Gastrocnemius medialis (tissue), 4 donors: ENCODE measurements around the gene NOXO1. TPM values are rescaled to one million over a fixed set of nuclear protein-coding genes. Genes with fewer than 3 reads are reported as not detected.
"Not testable (repeated sequence)": the region's sequence is repeated elsewhere in the genome, so short reads cannot be mapped to it uniquely, and the experiment has no call there.

Source experiments
- ATAC-seq, 2 donors: fragments of 150-250 bp; one replicate each; pipeline ENCODE4 v1.9.1; 2016
- DNase-seq, 2 donors: peaks; one replicate each; pipeline ENCODE4 v3.0.0-alpha.2; 2019
- H3K27ac ChIP-seq, 4 donors: fragments of 200-600 bp; sonication (generic); 1 replicate in 1 of 4; 2 replicates in 3 of 4; pipeline ENCODE4 v1.5.1; 2016 to 2018; ENCODE audit warnings: mild to moderate bottlenecking in 2 of 4, moderate library complexity in 1 of 4
- H3K27me3 ChIP-seq, 3 donors: fragments of 200-600 bp; sonication (generic) in 2 of 3; 1 replicate in 1 of 3; 2 replicates in 2 of 3; pipeline versions ENCODE4 v1.5.1 to v1.6.0; 2016 to 2019; ENCODE audit warnings: mild to moderate bottlenecking in 1 of 3, moderate library complexity in 1 of 3
- H3K36me3 ChIP-seq, 2 donors: fragments of 200-600 bp; sonication (generic) in 1 of 2; one replicate each; pipeline ENCODE4 v1.5.1; 2017 to 2018
- H3K4me1 ChIP-seq, 2 donors: fragments of 200-600 bp; sonication (generic) in 1 of 2; one replicate each; pipeline ENCODE4 v1.5.1; 2016 to 2017; ENCODE audit warnings: mild to moderate bottlenecking in 2 of 2
- H3K4me3 ChIP-seq, 4 donors: fragments of 200-600 bp; sonication (generic) in 3 of 4; 1 replicate in 1 of 4; 2 replicates in 3 of 4; pipeline ENCODE4 v1.5.1; 2016 to 2019; ENCODE audit warnings: mild to moderate bottlenecking in 2 of 4
- H3K9me3 ChIP-seq, 3 donors: fragments of 200-600 bp; sonication (generic) in 2 of 3; 1 replicate in 1 of 3; 2 replicates in 2 of 3; pipeline ENCODE4 v1.5.1; 2016 to 2019
- POLR2A ChIP-seq, 2 donors: fragments of 450-650 bp; IDR thresholded peaks; one replicate each; pipeline ENCODE4 v1.6.1; 2017; ENCODE audit warnings: antibody characterized with exemption in 2 of 2, mild to moderate bottlenecking in 2 of 2, moderate library complexity in 2 of 2
- in situ Hi-C, 4 donors: fragments of 200-750 bp; cut with MboI; loops; one replicate each; pipeline versions ENCODE4 v1.15.0 to v1.8.0; 2017; ENCODE audit warnings: low sequenced_read_pairs in 4 of 4
- intact Hi-C: fragments of 100-400 bp; cut with DNase I; formaldehyde crosslinking; loops from one replicate; pipeline ENCODE4 v1.15.1; 2023; ENCODE audit warnings: low total_unique reads
- total RNA-seq, 4 donors: library from RNA; depleted of rRNA; stranded (reverse); fragments of >200 nt; gene quantifications; one replicate each; pipeline versions ENCODE4 v1.1.0 to v1.2.3, GENCODE V29; 2016
- TF ChIP-seq, protein P1 (sequence below), 5 experiments: fragments of 450-650 bp in 3 of 5; fragments of 200-600 bp in 2 of 5; sonication (generic) in 2 of 5; IDR thresholded peaks in 4 of 5; conservative IDR thresholded peaks in 1 of 5; 1 replicate in 4 of 5; 2 replicates in 1 of 5; pipeline ENCODE4 v1.5.1; 2016 to 2019; ENCODE audit warnings: antibody characterized with exemption in 5 of 5, mild to moderate bottlenecking in 3 of 5, moderate library complexity in 3 of 5

Gene NOXO1
- total RNA-seq, 4 donors from 2014 or later: 0.33 to 0.46 TPM; not detected in 2

DNA sequence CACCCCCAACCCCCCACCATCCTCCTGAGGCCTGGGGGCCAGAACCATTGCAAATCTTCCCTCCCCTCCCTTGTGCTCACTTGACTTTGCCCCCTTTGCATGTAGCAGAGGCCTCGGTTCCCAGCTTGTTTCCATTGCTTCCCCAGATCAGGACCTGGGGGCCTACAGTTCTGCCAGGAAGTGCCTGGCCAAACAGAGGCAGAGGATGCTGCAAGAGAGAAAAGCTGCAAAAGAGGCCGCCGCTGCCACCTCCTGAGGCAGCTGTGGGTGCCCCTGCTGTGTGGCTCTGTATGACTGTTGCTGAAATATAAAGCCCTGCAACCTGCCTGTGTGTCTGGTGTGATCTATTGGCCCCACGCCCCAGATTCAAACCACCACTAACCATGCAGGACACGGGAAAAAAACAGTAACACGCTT is 19.6 kb downstream of the NOXO1 start:
- no peak overlapping the region for H3K4me3 ChIP-seq
- no peak for TF ChIP-seq POLR2A (IDR thresholded peaks at IDR 0.05)
- TF ChIP-seq, protein P1, sequence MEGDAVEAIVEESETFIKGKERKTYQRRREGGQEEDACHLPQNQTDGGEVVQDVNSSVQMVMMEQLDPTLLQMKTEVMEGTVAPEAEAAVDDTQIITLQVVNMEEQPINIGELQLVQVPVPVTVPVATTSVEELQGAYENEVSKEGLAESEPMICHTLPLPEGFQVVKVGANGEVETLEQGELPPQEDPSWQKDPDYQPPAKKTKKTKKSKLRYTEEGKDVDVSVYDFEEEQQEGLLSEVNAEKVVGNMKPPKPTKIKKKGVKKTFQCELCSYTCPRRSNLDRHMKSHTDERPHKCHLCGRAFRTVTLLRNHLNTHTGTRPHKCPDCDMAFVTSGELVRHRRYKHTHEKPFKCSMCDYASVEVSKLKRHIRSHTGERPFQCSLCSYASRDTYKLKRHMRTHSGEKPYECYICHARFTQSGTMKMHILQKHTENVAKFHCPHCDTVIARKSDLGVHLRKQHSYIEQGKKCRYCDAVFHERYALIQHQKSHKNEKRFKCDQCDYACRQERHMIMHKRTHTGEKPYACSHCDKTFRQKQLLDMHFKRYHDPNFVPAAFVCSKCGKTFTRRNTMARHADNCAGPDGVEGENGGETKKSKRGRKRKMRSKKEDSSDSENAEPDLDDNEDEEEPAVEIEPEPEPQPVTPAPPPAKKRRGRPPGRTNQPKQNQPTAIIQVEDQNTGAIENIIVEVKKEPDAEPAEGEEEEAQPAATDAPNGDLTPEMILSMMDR (IDR thresholded peaks at IDR 0.05 in 4 of 5, conservative IDR thresholded peaks at IDR 0.05 in 1 of 5): no peak
- H3K9me3 ChIP-seq: no peaks in the 10 kb centered on the region
- peaks cover 28 to 35% of the 10 kb centered on the region in 2 donors for H3K4me1 ChIP-seq
- H3K27ac ChIP-seq: no peak overlapping the region
- ATAC-seq (no peak), DNase-seq (no peak)
- peaks cover 0 to 25% of the 10 kb centered on the region in 2 donors for H3K36me3 ChIP-seq
- in situ Hi-C loops (no loop called here), intact Hi-C loops (no loop called here)
- no peaks in the 10 kb centered on the region for H3K27me3 ChIP-seq

DNA sequence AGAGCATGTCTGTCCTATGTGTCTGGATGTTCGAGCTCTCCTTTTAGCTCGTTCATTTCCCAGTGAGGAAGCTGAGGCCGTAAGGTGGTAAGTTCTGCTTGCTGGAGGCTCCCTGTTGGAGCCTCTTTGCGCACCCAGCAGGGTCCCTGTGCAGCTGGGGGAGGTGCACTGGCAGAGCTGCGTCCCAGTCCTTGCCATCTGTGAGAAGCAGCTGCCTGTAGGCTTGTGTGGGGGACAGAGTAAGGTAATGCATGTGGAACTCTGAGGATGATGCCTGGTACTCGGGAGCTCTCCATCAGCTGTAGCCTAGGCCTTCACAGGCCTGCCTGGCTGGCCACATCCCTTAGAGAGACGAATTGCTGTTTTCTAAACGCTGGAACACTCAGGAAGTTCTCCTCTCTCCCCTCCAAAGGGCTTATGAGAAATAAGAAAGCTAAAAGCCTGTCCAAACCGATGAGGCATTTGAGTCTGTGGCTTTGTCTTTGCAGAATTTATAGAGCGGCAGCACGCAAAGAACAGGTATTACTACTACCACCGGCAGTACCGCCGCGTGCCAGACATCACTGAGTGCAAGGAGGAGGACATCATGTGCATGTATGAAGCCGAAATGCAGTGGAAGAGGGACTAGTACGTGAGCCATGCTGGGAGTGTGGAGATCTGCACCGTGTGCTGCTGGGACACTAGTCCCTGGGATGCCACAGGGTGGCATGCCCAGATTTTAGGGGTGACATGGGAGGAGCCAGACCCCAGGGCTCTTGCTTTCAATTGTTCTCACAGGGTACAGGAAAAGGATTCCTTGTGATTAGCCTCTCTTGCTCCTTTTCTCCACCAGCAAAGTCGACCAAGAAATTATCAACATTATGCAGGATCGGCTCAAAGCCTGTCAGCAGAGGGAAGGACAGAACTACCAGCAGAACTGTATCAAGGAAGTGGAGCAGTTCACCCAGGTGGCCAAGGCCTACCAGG is 20.3 kb downstream of the NOXO1 start:
- peaks cover 28 to 32% of the 10 kb centered on the region in 2 donors for H3K4me1 ChIP-seq
- H3K27ac ChIP-seq: peak overlapping the region in 3 of 4 donors; percentile 84 to 100 (median 90)
- no peaks in the 10 kb centered on the region for H3K9me3 ChIP-seq
- in situ Hi-C loops: no loop called here
- H3K4me3 ChIP-seq: peak overlapping the region; percentile 65 to 99 (median 83)
- H3K27me3 ChIP-seq: no peaks in the 10 kb centered on the region
- H3K36me3 ChIP-seq: peaks cover 0 to 25% of the 10 kb centered on the region in 2 donors
- intact Hi-C loops: no loop called here
- ATAC-seq (no peak), DNase-seq (no peak)
- no peak for TF ChIP-seq POLR2A (IDR thresholded peaks at IDR 0.05)
- TF ChIP-seq, protein P1 (IDR thresholded peaks at IDR 0.05 in 4 of 5, conservative IDR thresholded peaks at IDR 0.05 in 1 of 5): no peak

DNA sequence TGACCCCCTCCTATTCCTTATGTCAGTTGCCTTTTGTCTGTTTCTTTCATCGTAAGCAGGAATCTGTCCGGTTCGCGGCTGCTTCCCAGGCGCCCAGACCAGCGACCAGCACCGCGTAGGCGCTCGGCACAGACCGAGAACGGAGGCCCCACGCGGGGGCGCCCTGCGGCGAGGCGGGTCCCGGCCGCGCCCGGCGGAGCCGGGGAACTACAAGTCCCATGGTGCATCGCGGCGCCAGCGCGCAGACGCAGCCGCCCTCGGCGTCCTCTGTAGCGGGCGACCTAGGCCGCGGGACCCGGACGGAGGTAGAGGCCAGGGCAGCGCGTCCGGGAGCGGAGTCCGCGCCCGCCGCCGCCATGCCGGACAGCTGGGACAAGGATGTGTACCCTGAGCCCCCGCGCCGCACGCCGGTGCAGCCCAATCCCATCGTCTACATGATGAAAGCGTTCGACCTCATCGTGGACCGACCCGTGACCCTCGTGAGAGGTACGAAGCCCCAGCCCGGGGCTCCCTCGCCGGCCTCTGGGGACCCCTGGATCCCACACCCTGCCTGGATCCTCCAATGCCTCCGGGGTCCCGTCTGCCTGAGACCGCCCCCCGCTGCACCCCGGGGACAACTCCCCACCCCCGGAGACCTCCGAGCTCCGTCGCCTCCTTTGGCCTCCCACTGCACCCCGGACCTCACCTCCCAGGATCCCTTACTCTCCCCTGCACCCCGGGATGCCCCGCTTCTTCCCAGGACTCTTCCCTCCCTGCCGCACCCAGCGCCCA is 21.8 kb downstream of the NOXO1 start, which contains the start of gene NDUFB10:
Gene NDUFB10, plus strand, starts transcription at position 270 of the 771 bp plus-strand sequence. Its CDS starts 87 bp downstream, at position 357.
- H3K9me3 ChIP-seq: no peaks in the 10 kb centered on the region
- peak within 1 kb of the TSS; percentile 84 to 100 (median 90) for H3K27ac ChIP-seq
- TF ChIP-seq, protein P1 (IDR thresholded peaks at IDR 0.05 in 4 of 5, conservative IDR thresholded peaks at IDR 0.05 in 1 of 5): peak; percentile 50 to 79 (median 59)
- TF ChIP-seq POLR2A (IDR thresholded peaks at IDR 0.05): peak; percentile 93 to 94
- intact Hi-C loops: no loop called here
- DNase-seq: peak; percentile 83 to 91
- H3K36me3 ChIP-seq: peaks cover 0 to 25% of the 10 kb centered on the region in 2 donors
- in situ Hi-C loops: no loop called here
- H3K4me1 ChIP-seq: peaks cover 24 to 33% of the 10 kb centered on the region in 2 donors
- peak; percentile 83 to 89 for ATAC-seq
- peak within 1 kb of the TSS; percentile 65 to 99 (median 83) for H3K4me3 ChIP-seq
- no peaks in the 10 kb centered on the region for H3K27me3 ChIP-seq

DNA sequence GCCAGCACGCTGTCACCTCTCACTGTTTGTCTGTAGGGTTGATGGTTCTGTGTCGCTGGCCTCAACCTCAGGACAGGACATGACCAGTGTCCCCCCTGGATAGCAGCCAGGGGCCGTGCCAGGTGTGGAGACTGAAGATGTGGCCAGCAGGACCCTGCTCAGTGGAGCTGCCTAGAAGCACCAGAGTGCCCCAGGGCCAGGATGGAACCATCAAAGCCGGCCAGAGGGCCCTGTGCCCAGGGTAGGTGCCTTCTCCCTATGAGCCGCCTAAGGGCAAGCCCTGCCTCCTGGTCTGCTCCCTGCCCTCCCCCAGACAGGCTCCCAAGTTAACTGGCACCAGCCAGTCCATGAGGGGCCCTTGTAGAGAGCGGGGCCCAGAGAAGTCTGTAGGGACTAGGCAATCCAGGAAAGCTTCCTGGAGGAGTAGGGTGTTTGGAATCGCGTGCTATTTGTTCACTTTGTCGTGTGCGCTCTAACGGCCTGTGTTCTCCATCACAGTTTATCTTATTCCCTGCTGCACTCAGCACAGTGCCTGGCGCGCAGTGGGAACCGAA is 22.5 kb downstream of the NOXO1 start:
- Histone ChIP-seq H3K27ac (peak overlapping the region; percentile 84 to 100 (median 90)), H3K4me1 (peaks cover 29 to 33% of the 10 kb centered on the region in 2 donors), H3K27me3 (no peaks in the 10 kb centered on the region), H3K36me3 (peaks cover 0 to 25% of the 10 kb centered on the region in 2 donors), H3K9me3 (no peaks in the 10 kb centered on the region), H3K4me3 (peak overlapping the region; percentile 8 to 99 (median 83))
- intact Hi-C loops: no loop called here
- TF ChIP-seq, protein P1 (IDR thresholded peaks at IDR 0.05 in 4 of 5, conservative IDR thresholded peaks at IDR 0.05 in 1 of 5): no peak
- TF ChIP-seq POLR2A (IDR thresholded peaks at IDR 0.05): no peak
- in situ Hi-C loops: no loop called here
- DNase-seq: no peak
- ATAC-seq: peak; percentile 0 to 17

DNA sequence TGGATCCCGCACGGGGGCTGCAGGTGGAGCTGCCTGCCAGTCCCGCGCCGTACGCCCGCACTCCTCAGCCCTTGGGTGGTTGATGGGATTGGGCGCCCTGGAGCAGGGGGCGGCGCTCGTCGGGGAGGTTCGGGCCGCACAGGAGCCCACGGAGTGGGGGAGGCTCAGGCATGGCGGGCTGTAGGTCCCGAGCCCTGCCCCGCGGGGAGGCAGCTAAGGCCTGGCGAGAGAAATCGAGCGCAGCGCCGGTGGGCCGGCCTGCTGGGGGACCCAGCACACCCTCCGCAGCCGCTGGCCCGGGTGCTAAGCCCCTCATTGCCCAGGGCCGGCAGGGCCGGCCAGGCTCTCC is 23.2 kb downstream of the NOXO1 start:
- H3K27me3 ChIP-seq, ATAC-seq, DNase-seq, H3K27ac ChIP-seq, H3K9me3 ChIP-seq, H3K4me3 ChIP-seq, in situ Hi-C loops, intact Hi-C loops: not testable (repeated sequence)
- peaks cover 33 to 35% of the 10 kb centered on the region in 2 donors for H3K4me1 ChIP-seq
- H3K36me3 ChIP-seq: peaks cover 0 to 21% of the 10 kb centered on the region in 2 donors

DNA sequence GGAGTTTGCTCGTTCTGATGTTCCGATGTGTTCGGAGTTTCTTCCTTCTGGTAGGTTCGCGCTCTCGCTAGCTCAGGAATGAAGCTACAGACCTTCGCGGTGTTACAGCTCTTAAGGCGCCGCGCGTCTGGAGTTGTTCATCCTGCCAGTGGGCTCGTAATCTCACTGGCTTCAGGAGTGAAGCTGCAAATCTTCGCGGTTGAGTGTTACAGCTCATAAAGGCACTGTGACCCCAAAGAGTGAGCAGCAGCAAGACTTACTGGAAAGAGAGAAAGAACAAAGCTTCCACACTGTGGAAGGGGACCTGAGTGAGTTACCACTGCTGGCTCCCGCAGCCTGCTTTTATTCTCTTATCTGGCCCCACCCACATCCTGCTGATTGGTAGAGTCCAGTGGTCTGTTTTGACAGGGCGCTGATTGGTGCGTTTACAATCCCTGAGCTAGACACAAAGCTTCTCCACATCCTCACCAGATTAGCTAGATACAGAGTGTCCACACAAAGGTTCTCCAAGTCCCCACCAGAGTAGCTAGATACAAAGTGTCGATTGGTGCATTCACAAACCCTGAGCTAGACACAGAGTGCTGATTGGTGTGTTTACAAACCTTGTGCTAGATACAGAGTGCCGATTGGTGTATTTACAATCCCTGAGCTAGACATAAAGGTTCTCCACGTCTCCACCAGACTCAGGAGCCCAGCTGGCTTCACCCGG is 23.7 kb downstream of the NOXO1 start:
- H3K27me3 ChIP-seq, DNase-seq, H3K4me3 ChIP-seq, intact Hi-C loops, in situ Hi-C loops, H3K9me3 ChIP-seq, ATAC-seq, H3K27ac ChIP-seq: not testable (repeated sequence)
- H3K4me1 ChIP-seq: peaks cover 36 to 40% of the 10 kb centered on the region in 2 donors
- H3K36me3 ChIP-seq: peaks cover 0 to 16% of the 10 kb centered on the region in 2 donors
